T-helper 22 cell (primary cell): Measurements from ENCODE around the gene CSNK1D.
A peak's percentile ranks its signal among the peaks of the same experiment; 100 is the strongest.
"Not testable (repeated sequence)": the region's sequence is repeated elsewhere in the genome, so short reads cannot be mapped to it uniquely, and the experiment has no call there.

Experiments
- DNase-seq: peaks from one replicate; pipeline ENCODE4 v3.0.0-alpha.2; 2020; ENCODE audit warnings: low read depth

Gene CSNK1D

GRCh38 chr17:82214012-82214628 is 59.4 kb downstream of the CSNK1D start:
- no peak for DNase-seq

DNA sequence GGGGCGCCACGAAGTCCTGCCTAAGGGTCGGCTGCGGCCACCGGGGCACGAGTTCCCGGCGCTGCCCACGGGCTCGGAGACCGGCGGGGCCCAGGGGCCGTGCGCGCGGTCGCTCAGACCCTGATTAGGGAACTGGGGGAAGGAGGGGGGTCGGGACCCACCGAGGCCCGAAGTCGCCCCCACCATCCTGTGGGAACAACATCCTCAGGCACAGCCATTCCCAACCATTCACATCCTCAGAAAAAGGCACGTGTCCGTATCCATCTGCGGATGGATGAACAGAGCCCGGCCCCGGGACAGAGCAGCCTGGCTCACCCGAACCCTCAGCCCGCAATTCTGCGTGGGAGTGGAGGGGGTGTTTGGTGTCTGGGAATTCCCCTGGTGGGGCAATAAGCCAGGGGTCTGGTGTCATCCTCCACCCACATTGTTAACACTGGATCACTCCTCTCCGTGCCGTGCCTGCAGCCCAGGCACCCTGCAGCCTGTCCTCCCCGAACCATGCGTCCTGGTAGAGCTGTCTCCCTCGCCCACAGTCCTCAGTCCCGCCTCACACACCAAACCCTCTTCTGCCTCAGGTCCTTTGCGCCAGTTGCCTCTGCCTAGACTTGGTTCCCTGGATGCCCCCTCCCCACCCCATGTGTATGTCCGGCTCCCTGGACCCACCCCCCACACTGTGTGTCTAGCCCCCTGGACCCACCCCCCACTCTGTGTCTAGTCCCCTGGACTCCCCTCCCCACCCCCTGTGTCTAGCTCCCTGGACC is 60.1 kb downstream of the CSNK1D start:
- DNase-seq = peak; percentile 51

DNA sequence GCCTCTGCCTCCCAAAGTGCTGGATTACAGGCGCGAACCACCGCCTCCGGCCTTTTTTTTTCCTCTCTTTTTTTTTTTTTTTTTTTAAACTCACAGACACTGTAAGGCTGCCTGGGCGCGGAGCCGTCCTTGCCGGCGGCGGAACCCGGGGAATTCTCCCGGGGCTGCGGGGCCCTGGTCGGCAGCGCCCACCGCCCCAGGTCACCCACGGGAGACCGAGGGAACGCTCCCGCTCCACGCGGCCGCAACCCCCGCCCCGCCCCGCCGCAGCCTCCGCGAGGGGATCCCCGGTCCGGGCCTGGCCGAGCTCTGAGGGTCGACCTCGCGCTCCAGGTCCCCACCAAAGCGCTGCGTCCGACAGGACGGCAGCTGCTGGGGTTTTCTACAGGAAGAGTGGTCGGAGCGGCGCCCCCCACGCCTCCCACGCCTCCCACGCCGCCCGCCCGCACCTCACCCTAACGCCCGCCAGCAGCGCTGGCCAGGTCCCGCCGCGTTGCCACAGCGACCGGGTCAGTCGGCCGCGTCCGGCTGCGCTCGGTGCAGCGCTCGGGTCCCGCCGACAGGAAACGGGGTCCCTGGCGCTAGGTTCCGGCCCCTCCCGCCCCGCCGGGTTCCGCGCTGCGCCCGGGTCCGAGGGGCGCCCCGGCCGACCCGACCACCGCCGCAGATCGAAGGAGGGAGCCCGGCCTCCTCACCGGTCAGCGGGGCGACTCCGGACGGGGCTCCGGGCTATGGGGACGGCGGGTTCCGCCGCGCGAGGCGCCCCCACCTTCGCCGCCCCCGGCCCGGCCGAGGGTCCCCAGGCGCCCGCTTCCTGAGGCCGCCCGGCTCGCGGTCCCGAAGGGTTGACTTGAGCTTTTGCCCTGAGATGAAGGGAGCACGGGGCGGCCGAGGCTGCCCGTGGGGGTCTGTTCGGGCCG is 60.9 kb downstream of the CSNK1D start, which contains the start of gene CCDC57:
CCDC57 (minus strand) TSS at position 512 of the 920 bp plus-strand sequence. CDS start 10,898 bp downstream, outside the sequence.
- DNase-seq = no peak

DNA sequence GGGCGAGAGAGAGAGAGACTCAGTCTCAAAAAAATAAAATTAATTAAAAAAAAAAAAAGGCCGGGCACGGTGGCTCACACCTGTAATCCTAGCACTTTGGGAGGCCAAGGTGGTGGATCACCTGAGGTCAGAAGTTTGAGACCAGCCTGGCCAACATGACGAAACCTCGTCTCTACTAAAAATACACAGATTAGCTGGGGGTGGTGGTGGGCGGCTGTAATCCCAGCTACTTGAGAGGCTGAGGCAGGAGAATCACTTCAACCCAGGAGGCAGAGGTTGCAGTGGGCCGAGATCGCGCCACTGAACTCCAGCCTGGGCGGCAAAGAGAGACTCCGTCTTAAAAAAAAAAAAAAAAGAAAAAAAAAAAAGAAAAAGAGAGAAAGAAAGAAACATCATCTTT is 62.8 kb downstream of the CSNK1D start:
- DNase-seq = not testable (repeated sequence)

DNA sequence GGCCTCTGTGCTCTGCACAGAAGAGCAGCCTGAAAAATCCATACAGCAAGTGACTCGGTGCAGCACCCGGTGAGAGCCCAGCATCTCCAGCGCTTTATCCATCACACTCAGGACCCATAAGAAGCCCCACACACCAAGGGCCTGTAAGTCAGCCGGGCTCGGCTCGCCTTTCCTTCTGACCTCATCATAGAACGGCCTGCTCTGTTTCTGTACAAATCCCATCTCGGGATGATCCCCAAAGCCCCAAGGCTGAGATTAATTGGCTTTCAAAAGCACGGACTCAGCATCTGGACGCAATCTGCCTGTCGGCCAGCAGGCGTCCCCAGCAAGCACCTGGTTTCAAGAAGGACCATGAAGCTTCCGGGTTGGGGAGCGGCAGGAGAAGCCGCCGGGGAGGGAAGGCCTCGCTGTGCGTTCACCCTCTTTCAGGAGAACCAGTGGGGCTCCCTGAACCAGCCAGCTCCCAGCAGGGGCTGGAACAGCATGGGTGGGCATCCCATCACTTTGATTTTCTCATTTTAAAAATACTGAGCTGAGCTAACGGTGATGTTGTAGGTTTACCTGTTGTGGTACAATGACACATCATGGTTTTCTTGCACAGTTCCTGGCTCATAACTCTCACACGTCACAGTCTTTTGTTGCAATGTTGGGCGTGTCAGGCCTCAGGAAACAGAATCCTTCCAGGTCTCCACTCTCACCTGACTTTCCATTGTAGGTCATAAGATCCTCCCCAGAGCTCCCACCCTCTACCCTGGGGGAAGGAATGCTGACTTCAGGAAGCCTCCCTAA is 67.6 kb downstream of the CSNK1D start:
- DNase-seq = peak; percentile 59

GRCh38 chr17:82204831-82205719 is 68.4 kb downstream of the CSNK1D start:
- no peak for DNase-seq

- DNase-seq = no peak
Measured at GRCh38 chr17:82203920-82204319, 69.6 kb downstream of the CSNK1D start.

DNA sequence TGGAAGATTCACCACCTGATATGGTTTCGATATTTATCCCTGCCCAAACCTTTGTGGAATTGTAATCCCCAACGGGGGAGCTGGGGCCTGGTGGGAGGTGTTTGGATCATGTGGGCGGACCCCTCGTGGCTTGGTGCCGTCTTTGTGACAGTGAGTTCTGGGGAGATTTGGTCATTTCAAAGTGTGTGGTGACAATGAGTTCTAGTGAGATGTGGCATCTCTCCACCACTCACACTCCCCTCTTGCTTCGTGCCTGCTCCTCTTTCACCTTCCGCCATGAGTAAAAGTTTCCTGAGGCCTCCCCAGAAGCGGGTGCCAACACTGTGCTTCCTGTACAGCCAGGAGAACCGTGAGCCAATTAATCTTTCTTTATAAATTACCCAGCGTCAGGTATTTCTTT is 70.5 kb downstream of the CSNK1D start:
- DNase-seq = no peak

- DNase-seq = no peak
Measured at GRCh38 chr17:82201498-82201910, 72.0 kb downstream of the CSNK1D start.

DNA sequence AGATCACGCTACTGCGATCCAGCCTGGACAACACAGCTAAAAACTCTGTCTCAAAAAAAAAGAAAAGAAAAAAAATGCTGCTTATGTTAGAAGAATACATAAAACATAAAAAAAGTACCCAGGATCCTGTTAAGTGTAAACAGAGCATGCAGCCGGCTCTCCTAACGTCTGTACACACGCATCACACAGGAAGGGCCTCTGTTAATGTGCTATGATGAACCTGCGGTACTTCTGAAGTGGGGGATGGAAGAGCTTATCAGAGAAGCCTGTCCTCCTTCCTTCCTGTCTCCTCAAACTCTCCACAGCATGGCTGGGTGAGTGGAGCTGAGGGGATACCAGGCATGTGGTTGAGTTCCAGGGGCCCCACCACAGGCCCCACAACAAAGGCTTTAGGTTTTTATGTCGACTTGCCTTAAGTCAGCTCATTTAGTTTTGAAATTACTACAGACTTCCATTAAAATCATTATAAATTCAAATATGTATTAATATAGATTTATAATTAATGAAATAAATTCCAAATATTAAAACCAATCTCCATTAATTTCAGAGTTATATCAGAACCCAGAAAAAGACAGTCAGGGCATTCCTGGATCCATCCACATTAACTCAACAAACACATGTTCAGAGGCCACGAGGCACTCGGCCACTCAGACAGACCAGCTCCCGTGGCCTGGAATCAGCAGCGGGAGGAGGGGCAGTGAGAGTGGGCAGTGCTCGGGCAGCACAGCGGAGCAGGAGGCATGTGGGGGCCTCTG is 72.6 kb downstream of the CSNK1D start:
- DNase-seq = peak; percentile 79

DNA sequence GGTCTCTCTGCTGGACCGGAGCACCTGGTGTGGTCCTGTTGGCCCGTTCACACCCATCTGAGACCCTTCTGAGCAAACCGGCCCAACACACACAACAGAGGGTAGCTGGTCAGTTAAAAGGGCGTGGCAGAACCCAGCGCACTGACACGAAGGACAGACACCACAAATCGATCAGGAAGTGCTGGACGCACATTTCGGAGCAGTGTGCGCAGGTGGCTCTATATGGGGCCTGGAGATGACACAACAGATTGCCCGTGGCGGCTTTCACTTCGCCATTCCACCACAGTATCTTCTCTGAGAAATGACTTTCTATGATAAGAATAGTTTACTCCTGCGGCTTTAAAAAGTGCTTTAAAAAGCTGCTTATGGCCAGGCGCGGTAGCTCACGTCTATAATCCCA is 73.4 kb downstream of the CSNK1D start:
- no peak for DNase-seq

- no peak for DNase-seq
Measured at GRCh38 chr17:82199496-82199895, 74.0 kb downstream of the CSNK1D start.

GRCh38 chr17:82198092-82198491 is 75.4 kb downstream of the CSNK1D start:
- DNase-seq = no peak

GRCh38 chr17:82195675-82196672 is 77.5 kb downstream of the CSNK1D start:
- DNase-seq = no peak

GRCh38 chr17:82194765-82195164 is 78.7 kb downstream of the CSNK1D start:
- no peak for DNase-seq

GRCh38 chr17:82193520-82194220 is 79.8 kb downstream of the CSNK1D start:
- DNase-seq = no peak

- DNase-seq = not testable (repeated sequence)
Measured at GRCh38 chr17:82193050-82193449, 80.5 kb downstream of the CSNK1D start.
